Measurements from ENCODE around the gene SMIM12.

The SMIM12 gene

DNA sequence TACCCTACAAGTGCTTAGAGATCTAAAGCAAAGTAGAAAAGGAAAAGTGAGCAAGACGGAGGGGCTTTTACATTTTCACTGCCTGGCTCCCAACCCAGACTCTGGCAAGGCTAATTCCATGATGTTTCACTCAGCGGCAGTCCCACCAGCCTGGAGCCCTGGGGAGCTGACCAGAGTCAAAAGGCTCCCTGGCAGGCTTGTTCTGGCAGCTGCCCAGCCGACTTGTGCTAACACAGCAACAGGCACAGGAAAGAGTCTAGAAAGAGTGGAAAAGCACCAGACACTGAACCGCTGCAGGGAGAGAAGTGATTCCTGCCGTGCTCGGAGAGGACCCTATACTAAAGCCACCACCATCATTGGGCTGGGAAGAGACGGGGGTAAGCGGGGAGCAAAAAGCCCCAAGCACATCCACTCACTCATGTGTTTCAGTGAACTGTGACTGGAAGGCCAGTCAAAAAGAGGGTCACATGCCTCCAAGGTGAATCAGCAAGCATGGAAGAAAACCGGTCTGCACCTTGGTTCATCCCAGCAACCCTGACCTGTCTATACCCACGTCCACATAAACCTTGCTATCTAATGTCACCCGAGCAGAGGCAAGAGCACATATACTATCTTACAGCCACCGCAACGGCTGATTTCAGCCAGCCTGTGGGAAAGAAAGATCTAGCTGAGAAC, 8.0 kb downstream of the SMIM12 start:
- peaks cover 0 to 9% of the 10 kb centered on the region in 2 experiments for H3K4me1 ChIP-seq (ENCODE audit: control insufficient read depth in 1 of 2, insufficient read depth in 1 of 2, low read depth in 1 of 2, low read length in 1 of 2)
- no peak overlapping the region for H3K4me3 ChIP-seq (ENCODE audit: low read depth in 1 of 2, low read length in 1 of 2)
- no peaks in the 10 kb centered on the region for H3K9me3 ChIP-seq
- H3K27ac ChIP-seq = no peak overlapping the region
- TF ChIP-seq, protein P1, sequence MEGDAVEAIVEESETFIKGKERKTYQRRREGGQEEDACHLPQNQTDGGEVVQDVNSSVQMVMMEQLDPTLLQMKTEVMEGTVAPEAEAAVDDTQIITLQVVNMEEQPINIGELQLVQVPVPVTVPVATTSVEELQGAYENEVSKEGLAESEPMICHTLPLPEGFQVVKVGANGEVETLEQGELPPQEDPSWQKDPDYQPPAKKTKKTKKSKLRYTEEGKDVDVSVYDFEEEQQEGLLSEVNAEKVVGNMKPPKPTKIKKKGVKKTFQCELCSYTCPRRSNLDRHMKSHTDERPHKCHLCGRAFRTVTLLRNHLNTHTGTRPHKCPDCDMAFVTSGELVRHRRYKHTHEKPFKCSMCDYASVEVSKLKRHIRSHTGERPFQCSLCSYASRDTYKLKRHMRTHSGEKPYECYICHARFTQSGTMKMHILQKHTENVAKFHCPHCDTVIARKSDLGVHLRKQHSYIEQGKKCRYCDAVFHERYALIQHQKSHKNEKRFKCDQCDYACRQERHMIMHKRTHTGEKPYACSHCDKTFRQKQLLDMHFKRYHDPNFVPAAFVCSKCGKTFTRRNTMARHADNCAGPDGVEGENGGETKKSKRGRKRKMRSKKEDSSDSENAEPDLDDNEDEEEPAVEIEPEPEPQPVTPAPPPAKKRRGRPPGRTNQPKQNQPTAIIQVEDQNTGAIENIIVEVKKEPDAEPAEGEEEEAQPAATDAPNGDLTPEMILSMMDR (IDR thresholded peaks at IDR 0.05) = no peak
- no peaks in the 10 kb centered on the region for H3K27me3 ChIP-seq
- H3K36me3 ChIP-seq = peaks cover 50% of the 10 kb centered on the region

DNA sequence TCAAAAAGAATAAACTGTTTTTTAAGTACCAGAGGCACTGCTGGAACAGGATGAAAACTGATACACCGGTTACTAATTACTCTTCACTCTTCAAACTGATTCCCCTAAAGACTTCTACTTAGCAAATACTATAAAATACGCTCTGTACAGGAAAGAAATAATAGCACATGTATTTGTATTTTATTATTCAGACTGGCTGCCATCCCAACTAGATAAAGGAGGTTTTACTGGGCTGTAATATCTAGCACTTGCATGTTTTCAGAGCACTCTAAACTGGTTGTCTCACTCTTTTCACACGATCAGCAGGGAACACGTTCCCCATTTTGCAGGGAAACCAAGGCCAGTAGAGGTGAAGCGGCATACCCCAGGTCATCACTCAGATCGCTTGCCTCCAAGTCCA, 9.2 kb downstream of the SMIM12 start:
- Histone ChIP-seq H3K27me3 (no peaks in the 10 kb centered on the region), H3K9me3 (no peaks in the 10 kb centered on the region), H3K36me3 (peaks cover 38% of the 10 kb centered on the region), H3K27ac (no peak overlapping the region), H3K4me1 (ENCODE audit: control insufficient read depth in 1 of 2, insufficient read depth in 1 of 2, low read depth in 1 of 2, low read length in 1 of 2) (peaks cover 0 to 9% of the 10 kb centered on the region in 2 experiments), H3K4me3 (ENCODE audit: low read depth in 1 of 2, low read length in 1 of 2) (no peak overlapping the region)
- TF ChIP-seq, protein P1 (IDR thresholded peaks at IDR 0.05) = no peak

DNA sequence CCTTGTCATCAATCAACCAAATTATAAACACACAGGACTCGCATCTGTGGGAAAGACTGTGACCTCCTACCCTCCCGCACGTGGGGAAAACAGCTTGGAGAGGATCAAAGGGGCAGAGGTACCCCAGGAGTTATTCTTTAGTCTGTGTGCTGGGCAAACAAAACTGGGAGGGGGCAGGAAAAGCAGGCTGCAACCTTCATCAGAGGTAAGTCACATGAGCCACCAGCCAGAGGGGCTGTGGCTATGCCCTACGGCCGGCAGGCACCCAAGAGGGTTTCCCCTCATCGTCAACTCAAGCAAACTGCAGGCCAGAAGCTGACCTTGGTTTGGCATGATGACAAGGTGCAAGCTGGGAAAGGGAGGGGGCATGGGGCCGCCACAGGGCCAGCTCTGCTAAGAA, 12.5 kb downstream of the SMIM12 start:
- TF ChIP-seq, protein P1 (IDR thresholded peaks at IDR 0.05) = no peak
- Histone ChIP-seq H3K4me3 (ENCODE audit: low read depth in 1 of 2, low read length in 1 of 2) (no peak overlapping the region), H3K27ac (no peak overlapping the region), H3K9me3 (no peaks in the 10 kb centered on the region), H3K36me3 (peaks cover 11% of the 10 kb centered on the region), H3K4me1 (ENCODE audit: control insufficient read depth in 1 of 2, insufficient read depth in 1 of 2, low read depth in 1 of 2, low read length in 1 of 2) (peaks cover 5 to 23% of the 10 kb centered on the region in 2 experiments), H3K27me3 (no peaks in the 10 kb centered on the region)

DNA sequence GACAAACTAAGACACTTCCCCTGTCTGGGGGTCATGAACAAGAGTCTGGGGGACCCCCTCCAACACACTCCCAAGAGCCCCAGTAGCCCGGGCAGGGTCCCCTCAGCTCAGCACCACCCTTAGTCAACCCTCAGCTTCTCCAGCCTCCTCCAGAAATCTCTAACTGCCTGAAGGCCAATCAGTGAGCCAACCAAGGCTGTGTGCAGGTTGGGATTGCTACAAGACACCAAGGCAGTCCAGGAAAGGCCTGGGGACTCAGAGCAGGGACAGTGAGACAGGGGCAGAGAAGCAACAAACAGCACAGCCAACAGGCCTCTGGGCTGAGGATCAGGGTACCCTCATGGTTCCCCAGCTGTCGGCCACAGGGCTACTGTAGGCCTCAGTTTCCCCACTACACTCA, 13.3 kb downstream of the SMIM12 start:
- Histone ChIP-seq H3K27ac (no peak overlapping the region), H3K4me3 (ENCODE audit: low read depth in 1 of 2, low read length in 1 of 2) (no peak overlapping the region), H3K9me3 (no peaks in the 10 kb centered on the region), H3K36me3 (peaks cover 10% of the 10 kb centered on the region), H3K4me1 (ENCODE audit: control insufficient read depth in 1 of 2, insufficient read depth in 1 of 2, low read depth in 1 of 2, low read length in 1 of 2) (peaks cover 5 to 23% of the 10 kb centered on the region in 2 experiments), H3K27me3 (no peaks in the 10 kb centered on the region)
- TF ChIP-seq, protein P1 (IDR thresholded peaks at IDR 0.05) = no peak

DNA sequence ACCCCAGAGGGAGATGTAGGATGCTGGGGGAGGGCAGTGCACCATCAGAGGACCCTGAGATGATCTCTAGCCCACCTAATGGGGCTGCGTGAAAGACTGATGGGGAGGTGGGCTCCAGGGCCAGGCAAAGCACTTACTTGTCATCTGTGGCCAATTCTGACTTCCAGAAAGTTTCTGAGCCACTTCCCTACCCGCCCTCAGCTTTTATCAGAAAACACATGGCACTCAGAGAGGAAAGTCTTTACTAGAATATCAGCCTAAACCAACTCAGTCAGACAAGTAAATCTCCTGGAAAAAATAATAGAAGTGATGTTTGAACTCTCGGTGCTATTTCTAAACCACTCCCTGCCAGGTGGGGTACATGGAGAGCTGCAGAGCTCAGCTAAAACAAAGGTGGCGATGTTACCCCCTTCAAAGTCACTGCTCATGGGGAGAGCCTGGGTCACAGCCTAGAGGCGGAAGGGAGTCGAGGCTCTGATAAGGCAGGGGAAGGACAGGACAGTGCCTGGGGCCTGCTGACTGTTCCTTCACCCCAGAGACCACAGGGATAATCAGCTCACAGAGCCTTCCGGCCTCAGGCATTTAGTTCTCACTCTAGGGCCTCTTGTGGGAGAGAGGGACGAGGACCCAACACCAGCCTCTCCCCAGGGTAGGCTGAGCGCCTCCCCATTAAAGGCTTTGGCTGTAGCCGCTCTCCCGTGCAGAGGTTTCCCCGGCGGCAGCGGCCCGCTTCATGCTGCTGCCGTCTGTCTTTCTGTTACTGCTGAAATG, 14.2 kb downstream of the SMIM12 start:
- H3K36me3 ChIP-seq = peaks cover 3% of the 10 kb centered on the region
- no peaks in the 10 kb centered on the region for H3K27me3 ChIP-seq
- no peaks in the 10 kb centered on the region for H3K9me3 ChIP-seq
- TF ChIP-seq, protein P1 (IDR thresholded peaks at IDR 0.05) = no peak
- H3K27ac ChIP-seq = no peak overlapping the region
- peaks cover 5 to 23% of the 10 kb centered on the region in 2 experiments for H3K4me1 ChIP-seq (ENCODE audit: control insufficient read depth in 1 of 2, insufficient read depth in 1 of 2, low read depth in 1 of 2, low read length in 1 of 2)
- H3K4me3 ChIP-seq (ENCODE audit: low read depth in 1 of 2, low read length in 1 of 2) = no peak overlapping the region

Measured in neutrophil (primary cell).